HG02885 (cell line): ENCODE data around the gene EVI2B.
"Not testable (repeated sequence)": the region's sequence is repeated elsewhere in the genome, so short reads cannot be mapped to it uniquely, and the experiment has no call there.

Experiments
- ATAC-seq: cut with Tn5 transposase; IDR thresholded peaks from one replicate; pipeline ENCODE4 v1.9.1; 2021; ENCODE audit warnings: mild to moderate bottlenecking; ENCODE audit not compliant: unreplicated experiment, poor library complexity

The EVI2B gene

DNA sequence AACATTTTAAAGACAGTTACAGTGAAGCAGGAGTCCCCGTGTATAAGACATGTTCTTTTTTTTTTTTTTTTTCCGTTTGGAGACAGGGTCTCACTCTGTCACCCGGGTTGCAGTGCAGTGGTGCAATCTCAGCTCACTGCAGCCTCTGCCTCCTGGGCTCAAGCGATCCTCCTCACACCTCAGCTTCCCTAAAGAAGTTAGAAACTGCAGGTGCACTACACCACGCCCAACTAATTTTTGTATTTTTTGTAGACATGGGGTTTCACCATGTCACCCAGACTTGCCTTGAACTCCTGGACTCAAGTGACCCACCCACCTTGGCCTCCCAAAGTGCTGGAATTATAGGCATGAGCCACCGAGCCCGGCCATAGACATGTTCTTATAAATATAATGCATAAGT lies 3.0 kb downstream of the EVI2B start:
- ATAC-seq: no peak

DNA sequence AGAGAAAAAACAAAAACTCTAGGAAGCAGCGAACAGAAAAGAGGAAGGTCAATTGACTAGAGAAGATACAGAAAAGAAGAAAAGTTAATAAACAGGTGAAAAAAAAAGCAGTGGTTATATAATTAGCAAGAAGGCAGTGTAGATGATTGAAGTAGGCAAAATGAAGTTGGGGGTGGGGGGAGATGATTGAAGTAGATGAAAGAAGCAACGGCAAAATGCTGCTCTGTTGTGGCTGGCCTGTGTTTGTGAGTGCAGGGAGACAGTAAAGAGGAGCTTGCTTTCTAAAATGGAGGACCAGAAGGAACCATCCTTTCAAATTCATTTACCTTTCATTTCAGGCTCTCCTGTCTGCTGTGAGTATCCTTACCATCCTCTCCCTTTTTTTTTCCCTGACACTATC lies 3.6 kb downstream of the EVI2B start:
- ATAC-seq: no peak

DNA sequence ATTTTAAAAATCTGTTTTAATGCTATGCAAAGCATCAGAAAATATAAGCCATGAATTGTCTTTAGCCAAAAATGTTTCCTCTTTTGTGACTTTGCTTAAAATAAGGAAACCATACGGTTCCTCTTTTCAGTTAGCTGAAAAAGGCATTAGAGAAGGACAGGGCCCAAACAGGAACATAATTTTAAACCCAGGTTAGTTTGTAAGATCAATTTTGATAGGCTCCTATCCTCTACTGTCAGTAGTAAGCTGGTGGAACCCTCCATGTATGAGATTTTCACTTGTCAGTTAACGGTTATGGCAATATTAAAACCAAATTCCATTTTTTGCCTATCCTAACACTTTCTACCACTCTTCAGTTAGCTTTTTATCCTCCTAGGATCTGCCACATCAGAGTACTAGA lies 4.3 kb downstream of the EVI2B start:
- ATAC-seq: no peak

DNA sequence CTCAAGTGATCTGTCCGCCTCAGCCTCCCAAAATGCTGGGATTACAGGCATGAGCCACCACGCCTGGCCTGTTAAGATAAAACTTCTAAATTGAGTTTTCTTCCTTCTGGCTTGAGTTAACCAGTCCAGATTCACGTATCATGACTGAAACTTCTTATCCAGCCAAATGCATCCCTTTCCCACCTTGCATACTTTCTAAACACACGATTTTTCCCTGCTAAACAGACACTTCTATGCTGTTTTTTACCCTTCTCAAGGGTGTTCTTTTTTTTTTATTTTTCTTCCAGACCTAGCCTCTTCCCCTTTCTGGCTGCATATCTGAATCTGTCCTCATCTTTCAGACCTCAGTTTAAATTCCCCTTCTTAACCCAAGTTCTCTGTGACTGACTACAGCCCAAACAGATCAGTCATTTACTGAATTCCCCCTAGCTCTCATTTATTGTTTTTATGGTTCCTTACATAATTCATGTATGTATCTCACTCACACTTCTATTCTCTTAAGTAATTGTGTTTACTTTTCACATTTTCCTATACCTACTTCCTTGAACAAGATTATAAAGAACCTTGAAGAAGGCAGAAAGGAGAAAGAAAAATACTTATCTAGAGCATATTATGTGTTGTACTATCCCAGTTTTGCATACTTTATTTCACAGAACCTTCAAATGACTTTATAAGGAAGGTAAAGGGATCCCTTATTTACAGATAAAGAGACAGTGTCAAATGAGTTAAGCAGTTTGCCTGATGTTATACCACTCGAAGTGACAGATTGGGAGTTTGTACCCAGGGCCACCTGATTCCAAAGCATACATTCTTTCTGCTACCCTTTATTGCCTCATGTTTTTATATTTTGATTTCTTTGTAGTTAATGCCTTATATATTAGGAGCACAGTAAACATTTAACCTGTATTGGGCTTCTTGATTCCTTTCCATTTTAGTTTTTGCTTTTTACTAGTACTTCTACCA lies 5.2 kb downstream of the EVI2B start:
- ATAC-seq: no peak

DNA sequence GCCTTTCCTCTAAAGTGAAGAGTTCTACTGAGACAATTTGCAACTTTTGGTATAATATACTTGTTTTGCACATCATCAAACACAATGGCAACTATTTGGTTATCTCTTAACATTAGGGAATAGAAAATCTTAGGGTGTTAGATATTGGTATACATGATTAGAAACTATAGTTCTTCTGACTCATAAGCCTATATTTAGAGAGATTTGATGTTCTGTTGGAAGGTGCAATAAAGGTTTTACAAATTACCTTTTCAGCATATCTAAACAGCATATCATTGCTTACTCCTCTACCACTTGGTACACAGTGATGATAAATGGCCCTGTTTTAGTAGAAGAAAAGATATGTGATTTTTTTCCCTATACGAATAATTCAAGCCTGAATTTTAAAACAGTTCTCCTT lies 6.2 kb downstream of the EVI2B start:
- no peak for ATAC-seq

DNA sequence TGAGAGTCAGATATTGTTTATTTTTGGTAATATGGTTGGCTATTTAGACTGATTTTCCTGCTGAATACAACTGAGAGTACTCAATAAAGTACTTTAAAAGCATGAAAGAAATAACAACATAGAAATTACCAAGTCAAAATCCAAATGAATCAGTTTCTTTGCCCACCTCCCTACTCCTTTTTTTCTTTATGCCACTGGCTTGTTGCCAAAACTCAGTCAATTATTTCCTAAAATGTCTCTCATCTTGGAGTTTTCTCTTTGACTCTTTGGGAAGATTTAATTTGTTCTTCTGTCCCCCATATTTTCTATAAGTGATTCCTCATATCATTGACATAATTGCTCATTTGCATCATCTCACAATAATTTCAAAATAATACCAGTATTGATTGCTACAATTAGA lies 14.2 kb downstream of the EVI2B start:
- no peak for ATAC-seq

DNA sequence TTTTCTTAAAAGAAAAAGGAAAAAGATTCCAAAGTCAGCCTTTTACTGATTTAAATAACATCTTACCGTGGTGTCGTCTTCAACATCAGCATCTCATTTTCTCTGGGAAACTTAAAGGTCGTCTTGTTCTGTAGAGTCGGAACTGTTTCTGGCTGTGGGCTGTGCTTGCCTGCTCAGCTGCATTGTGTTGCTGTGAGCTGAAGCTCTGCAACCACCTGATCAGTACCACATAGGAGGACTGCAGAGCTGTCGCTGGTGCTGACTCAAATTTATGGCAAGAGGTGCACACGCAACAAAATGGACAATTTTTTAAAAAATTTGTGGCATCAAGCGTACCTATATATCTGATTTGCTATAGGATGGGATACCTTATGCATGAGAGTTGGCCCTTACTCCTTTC lies 16.8 kb downstream of the EVI2B start, which contains the start of gene OMG:
TSS of gene OMG (minus strand) at position 150 of the 400 bp plus-strand sequence. CDS start 908 bp downstream, outside the sequence.
- ATAC-seq: no peak

DNA sequence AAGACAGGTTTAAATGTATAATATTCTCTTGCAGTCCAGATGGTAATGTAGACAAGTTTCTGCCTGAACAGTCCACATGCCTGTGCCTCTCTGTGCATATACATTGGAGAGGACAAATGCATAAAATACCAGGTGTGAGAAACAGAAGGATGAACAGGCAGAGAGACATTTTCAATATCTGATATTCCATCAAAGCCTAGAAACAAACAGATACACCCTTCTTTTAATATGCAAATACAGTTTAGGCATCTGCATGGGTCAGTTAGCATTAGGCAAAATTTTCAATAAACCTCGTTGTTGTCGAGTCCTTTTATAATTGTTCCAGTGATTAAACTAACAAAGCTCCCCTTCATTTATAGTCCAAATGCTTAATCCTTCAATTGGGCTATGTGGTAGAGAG lies 17.7 kb downstream of the EVI2B start:
- ATAC-seq: no peak

DNA sequence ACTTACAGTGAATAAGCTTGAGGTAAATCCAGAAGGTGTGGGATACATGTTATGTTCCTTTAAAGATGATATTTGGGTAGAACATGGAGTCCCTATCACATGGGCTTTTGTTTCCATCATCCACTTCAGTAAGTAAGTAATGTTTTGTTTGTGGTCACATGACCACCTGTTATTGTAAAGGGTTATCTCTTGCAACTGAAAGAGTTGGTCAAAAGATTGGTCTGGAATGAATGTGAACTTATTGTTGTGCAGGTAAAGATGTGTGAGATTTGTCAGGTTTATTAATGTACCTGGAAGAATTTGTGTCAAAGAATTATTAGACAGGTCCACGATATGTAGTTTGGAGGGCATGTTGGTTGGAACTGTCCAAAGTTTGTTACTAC lies 18.4 kb downstream of the EVI2B start:
- ATAC-seq: no peak

DNA sequence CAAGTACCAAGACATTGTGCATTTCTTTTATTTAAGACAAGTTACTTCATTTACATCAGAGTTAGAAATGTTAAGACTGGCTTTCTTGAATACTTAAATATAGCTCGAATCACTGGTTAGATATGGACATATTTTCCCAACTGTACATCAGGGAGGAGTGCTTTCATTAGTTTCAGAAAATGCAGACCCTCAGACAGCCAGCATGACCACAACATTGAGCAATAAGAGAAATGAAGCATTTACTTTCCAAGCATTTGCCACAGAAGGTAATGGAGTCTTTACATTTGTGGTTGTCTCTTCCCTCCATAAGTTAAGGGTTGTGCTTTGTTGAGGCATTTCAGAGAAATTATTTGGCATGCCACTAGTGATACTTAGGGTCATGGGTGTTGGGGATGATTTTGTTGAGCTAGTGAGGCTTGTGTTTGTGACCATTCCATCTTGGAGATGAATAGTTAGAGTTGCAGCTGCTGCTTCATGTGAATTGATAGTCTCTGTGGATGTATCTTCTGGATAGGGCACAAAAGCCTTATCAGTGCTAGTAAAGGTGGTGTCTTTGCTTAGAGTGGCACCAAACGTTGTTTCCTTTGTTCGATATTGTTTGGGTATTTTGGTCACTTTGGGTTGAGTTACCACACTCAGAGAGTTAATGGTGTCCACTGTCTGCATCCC lies 18.9 kb downstream of the EVI2B start:
- ATAC-seq: no peak

DNA sequence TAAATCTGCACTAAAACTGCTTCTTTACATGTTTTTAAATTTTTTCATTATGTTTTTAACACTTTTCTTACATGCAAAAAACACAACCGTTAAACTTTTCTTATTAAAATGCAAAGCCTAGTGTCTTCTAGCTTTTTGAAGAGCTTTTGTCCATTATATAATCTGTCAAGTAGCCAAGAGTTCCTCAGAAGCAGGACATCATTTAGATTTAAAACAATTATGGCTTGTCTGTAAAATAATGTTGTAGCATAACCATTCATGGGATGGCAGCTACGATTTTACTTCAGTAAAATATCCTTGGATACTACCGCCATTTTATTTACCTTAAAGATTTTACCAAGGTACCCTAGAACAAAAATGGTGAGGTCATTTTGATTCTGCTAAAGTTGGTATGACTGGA lies 19.6 kb downstream of the EVI2B start:
- ATAC-seq: no peak

DNA sequence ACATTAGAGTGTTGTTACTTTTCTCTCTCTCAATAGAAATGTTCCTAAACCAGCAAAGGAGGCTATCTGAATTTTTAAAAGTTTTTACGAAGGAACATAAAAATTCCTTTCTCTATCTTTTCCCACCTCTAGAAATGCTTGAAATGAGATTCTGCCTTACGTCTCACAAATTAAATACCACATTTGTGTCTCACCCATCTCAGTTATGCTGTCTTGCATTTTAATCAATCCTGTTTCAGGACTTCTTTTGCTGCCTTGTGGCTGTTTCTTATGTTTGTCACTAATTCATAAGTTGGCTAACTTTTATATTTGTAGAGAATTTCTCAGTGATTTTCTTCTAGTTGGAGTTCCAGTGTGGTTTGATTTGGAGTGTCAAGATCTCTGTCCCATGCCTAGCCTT lies 20.3 kb downstream of the EVI2B start:
- no peak for ATAC-seq

DNA sequence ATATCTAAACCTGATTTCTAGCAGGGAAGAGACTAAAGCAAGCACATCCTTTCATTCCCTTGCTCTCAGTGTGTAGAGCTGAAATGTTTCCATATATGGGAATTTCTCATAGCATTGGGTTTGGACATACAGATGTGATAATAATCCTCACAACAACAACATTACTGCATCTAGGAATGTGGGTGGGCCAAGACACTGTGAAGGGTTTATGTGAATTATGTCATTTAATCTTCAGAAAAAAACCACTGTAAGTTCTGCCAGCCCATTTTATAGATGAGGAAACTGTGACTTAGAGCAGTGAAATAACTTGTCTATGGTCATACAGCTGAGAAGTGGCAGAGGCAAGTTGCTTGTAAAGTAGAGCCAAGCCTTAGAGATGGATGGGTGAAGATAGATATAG lies 22.0 kb downstream of the EVI2B start:
- ATAC-seq: no peak

DNA sequence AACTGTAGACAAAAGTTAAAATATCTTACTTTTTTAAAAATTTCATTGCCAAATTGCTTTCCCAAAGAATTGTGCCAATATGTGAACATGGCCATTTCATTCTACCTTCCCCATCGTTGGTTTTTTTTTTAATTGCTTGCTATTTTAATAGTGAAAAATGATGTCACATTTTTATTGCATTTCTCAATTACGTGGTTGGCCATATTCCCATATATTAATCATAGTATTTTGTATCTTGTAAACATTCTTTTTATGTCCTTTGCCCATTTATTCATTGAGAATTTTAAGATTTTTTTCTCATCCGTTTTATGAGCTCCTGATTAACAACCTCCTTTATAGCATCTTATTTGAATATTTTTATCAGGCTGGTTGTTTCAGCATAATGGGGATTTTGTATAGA lies 24.1 kb downstream of the EVI2B start:
- no peak for ATAC-seq

DNA sequence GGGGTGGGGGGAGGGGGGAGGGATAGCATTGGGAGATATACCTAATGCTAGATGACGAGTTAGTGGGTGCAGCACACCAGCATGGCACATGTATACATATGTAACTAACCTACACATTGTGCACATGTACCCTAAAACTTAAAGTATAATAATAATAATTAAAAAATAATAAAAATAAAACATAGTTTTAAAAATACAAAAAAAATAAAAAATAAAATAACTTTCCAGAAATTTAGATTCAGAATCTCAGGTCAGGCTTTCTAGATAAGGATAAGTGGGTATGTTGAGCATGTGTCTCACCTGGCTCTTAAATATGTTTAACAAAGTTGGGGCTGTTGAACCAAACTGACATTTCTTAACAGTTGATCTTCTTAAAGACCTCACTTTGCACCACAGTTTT lies 25.9 kb downstream of the EVI2B start:
- not testable (repeated sequence) for ATAC-seq

DNA sequence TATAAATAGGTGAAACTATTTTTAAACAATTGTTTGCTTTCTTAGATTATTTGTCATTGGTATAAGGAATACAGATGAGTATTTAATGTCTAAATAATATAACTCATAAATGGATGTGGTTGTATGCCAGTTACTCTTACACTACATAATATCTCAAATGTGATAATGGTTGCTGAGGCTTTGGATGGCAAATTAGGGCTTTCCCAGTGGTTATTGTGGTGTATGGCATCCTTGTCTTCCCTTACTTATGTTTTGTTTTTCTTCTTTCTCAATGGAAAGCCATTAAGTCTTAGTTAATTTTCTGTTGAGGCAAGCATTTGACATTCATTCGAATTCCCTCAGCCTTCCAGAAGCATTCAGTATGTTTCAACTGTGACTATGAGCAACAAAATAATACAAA lies 27.3 kb downstream of the EVI2B start:
- no peak for ATAC-seq

DNA sequence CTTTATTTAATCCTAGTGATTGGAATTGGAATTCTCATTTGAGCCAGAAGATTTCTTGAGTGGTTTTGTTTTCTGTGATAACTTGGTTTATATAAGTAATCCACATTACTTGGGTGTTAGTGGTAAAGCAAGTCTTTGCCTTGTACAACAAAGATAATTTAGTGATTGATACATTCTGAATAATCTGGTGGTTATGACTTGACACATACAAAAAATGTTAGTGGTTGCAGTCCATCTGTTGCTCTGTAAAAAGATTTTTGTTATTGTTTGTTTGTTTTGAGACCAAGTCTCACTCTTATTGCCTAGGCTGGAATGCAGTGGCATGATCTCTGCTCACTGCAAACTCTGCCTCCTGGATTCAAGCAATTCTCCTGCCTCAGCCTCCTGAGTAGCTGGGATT lies 30.0 kb downstream of the EVI2B start:
- no peak for ATAC-seq

DNA sequence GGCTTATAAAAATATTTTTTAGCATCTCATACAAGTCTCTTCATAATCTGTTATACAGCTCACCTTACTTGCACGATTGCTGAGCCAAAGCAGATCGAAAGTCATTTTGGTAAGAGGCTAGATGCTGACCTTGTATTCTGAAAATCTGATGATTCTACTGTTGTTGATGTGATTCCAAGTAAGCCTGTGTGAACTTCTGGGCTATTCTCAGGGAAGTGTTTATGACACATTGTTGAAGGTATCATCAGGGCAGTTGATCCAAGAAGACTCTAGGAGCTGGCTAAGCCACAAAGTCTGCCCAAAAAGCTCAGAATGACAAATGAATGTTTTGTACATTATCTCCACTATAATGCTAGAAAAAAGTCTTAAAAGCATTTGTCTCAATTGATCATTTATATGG lies 32.8 kb downstream of the EVI2B start:
- ATAC-seq: no peak

DNA sequence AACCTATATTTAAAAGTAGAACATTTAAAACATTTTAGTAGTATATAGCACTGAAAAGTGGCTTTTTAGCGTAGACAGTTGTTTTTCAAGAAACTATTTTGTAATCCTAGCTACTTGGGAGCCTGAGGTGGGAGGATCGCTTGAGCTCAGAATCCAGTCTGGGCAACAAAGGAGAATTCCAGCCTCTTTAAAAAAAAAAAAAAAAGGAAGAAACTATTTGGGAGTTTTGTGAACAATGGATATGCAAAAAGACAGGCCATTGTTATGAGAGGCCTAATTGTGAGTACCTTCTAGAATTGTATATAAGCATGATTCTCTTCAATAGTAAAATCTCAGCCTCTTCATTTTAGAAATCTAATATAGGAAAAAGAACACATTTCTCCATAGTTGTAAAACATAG lies 34.5 kb downstream of the EVI2B start:
- ATAC-seq: no peak

DNA sequence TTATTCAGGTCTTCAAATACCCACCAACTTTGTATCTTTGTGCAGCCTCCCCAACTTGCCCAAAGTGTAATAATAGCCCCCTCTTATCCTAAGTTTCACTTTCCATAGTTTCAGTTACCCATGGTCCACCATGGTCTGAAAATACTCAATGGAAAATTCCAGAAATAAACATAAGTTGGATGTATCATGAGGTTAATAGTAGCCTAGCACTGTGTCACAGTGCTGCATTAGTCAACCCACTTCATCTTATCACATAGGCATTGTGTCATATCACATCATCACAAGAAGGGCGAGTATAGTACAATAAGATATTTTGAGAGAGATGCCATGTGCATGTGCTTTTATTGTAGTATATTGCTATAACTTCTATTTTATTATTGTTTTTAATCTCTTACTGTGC lies 38.7 kb downstream of the EVI2B start:
- no peak for ATAC-seq

DNA sequence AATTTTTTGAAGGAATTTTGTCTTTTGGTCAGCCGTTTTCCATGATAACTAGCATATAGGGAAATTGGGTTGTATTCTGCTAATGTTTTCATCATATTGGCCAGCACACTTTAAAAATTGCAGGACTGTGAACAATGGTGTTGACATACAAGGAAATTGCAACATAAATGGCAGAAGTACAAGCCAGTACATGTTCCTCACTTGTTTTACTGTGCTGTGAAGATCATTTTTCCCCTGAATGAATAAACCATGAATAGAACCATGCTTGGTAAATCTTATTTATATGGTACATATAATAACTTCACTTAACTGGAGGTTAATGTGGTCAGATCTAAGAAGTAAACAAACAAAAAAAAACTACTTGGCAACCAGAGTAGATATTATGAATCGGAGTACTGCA lies 39.6 kb downstream of the EVI2B start:
- no peak for ATAC-seq

DNA sequence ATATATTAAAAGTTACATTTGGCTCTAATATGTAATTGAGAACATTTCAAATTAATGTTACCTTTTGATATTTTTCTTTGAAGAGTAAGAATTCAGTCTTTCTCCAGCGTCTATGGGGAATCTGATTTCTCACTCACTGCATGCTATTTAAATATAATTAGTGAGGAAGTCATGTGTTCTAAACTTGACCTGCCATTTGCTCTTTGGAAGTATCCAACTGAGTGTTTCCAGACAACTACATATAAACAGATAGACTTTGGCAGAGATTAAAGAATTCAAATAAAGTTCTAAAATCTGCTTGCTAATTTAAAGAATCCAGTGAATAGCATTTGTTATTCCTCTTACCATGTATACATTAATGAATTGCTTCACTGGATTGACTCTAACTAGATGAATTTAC lies 40.3 kb downstream of the EVI2B start:
- ATAC-seq: no peak
